HG02973 (cell line): ENCODE results near the gene AFAP1L2.

Source experiments
- ATAC-seq: cut with Tn5 transposase; IDR thresholded peaks from one replicate; pipeline ENCODE4 v1.9.1; 2021; ENCODE audit warnings: moderate library complexity; ENCODE audit not compliant: unreplicated experiment

Gene AFAP1L2

DNA sequence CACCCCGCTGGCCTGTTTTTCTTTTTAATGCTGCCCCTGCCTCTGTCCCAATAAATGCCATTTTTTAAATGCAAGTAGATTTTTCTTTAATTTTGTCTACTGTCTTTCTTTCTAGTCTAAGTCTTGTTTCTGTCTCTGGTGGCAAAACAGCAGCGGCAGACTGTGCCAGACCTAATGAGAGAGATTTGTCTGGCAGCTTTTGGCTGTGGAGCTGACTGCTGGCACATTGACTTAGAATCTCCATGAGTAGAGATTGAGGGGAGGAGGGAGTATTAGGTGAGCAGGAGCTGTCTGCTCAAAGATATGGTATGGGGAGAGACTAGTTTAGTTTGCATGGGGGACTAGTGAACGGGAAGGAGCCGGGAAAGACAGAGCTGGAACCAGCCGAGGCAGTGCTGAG, 152.2 kb downstream of the AFAP1L2 start:
- no peak for ATAC-seq

GRCh38 chr10:114250716-114251115, 153.6 kb downstream of the AFAP1L2 start:
- ATAC-seq, result no peak

DNA sequence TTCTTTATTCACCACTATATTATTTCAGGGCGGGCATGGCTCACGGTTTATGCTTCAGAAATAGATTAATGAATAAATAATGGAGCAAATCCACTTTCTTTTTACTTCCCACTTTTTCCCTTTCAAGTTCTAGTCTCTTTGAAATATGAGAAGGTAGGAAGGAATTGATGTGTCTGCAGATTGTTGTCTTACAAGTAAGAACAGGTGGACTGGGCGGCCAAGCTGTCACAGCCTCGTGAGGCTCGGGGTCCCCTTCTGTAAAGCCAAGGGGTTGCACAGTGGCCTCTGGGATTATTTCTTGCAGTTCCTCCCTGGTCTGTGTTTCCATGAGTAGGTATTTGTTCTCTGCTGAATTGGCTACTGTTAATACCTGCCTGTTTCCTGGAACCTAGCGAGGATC, 154.1 kb downstream of the AFAP1L2 start:
- ATAC-seq, result no peak

DNA sequence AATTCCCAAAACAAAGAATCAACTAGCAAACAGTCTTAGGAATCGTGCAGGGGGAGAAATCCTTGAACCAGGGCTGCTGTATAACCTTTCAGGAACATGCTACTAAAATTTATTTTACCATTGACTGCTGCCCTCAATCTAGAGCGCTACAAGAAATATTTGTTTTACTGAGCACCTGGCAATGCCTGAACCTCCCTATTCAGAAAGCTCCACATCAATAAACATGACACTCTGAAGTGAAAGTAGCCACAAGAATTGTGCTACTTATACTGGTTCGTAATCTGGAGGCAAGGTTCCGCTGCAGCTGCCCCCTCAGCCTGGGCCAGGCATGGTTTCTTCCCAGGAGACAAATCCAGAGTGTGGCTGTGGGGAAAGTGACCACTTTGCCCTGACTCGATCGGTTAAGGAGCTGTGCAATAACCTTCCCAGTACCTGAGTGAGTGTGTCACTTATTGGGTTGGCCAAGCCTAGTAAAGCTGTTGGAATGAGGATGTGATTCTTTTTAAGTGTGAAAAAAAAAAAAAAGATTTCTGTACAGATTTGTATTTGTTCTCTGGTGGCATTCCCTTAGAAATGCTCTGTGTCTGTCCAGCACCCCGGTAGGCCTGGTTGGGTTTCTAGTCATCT, 157.5 kb downstream of the AFAP1L2 start:
- ATAC-seq, result no peak

- no peak for ATAC-seq
Observed at GRCh38 chr10:114245121-114245791, 159.0 kb downstream of the AFAP1L2 start.
